Muscle of leg (tissue), 11 donors: ENCODE data around the gene SHLD1. TPM values are rescaled to one million over a fixed set of nuclear protein-coding genes. Genes with fewer than 3 reads are reported as not detected.

Experiments used
- DNase-seq: peaks from one replicate; pipeline ENCODE4 v3.0.0; 2013
- H3K27ac ChIP-seq: one replicate; pipeline ENCODE4 v1.5.1; 2013; ENCODE audit warnings: mild to moderate bottlenecking, low read length, control low read depth
- H3K27me3 ChIP-seq: one replicate; pipeline ENCODE4 v1.6.1; 2013; ENCODE audit warnings: low read length; ENCODE audit not compliant: control insufficient read depth, insufficient read depth
- H3K36me3 ChIP-seq: one replicate; pipeline ENCODE4 v1.6.1; 2013; ENCODE audit warnings: low read length; ENCODE audit not compliant: control insufficient read depth, insufficient read depth
- H3K4me1 ChIP-seq: one replicate; pipeline ENCODE4 v1.6.1; 2013; ENCODE audit warnings: low read length; ENCODE audit not compliant: control insufficient read depth, insufficient read depth
- H3K4me3 ChIP-seq: one replicate; pipeline ENCODE4 v1.5.1; 2013; ENCODE audit warnings: low read length, control low read depth
- H3K9me3 ChIP-seq: replicated peaks from 2 replicates; pipeline ENCODE4 v1.6.1; 2013; ENCODE audit warnings: low read depth, low read length; ENCODE audit not compliant: control insufficient read depth
- WGBS: methylation state at CpG from one replicate; pipeline ENCODE4 v1.1.5; 2013; ENCODE audit warnings: missing lambda C conversion rate; ENCODE audit not compliant: insufficient coverage; 5-methylcytosine and 5-hydroxymethylcytosine counted together
- polyA plus RNA-seq, 8 donors: library from polyadenylated mRNA; unstranded; fragments of 120-200 nt; gene quantifications; one replicate each; pipeline versions ENCODE4 v1.2.1 to v1.2.3, GENCODE V29; 2013; ENCODE audit warnings: inconsistent platforms in 1 of 8, low replicate concordance in 1 of 8; ENCODE audit not compliant: insufficient read length in 8 of 8, insufficient read depth in 1 of 8
- total RNA-seq: library from RNA; stranded (reverse); fragments of 120-200 nt; gene quantifications from one replicate; pipeline ENCODE4 v1.2.4, GENCODE V29; 2013

Gene SHLD1
- total and polyA plus RNA-seq, 9 donors, result 4.3 to 8.0 (median 6.1) TPM

GRCh38 chr20:5864873-5865587 is 114.8 kb downstream of the SHLD1 start:
- Histone ChIP-seq H3K4me3 (no peak overlapping the region), H3K4me1 (peaks cover 3% of the 10 kb centered on the region), H3K36me3 (no peaks in the 10 kb centered on the region), H3K9me3 (no peaks in the 10 kb centered on the region), H3K27ac (no peak overlapping the region), H3K27me3 (no peaks in the 10 kb centered on the region)
- DNase-seq, result no peak
- 82% methylated on average over 5 of the region's 10 CpGs for WGBS

GRCh38 chr20:5865604-5866003 is 115.4 kb downstream of the SHLD1 start:
- H3K4me1 ChIP-seq, result peaks cover 3% of the 10 kb centered on the region
- no CpG with 5 or more reads among the region's 2 CpGs for WGBS
- no peak for DNase-seq
- no peak overlapping the region for H3K4me3 ChIP-seq
- no peak overlapping the region for H3K27ac ChIP-seq
- H3K36me3 ChIP-seq, result no peaks in the 10 kb centered on the region
- H3K9me3 ChIP-seq, result no peaks in the 10 kb centered on the region
- no peaks in the 10 kb centered on the region for H3K27me3 ChIP-seq

- DNase-seq, result no peak
- WGBS, result 51% methylated on average over 3 of the region's 4 CpGs
- no peak overlapping the region for H3K27ac ChIP-seq
- H3K4me1 ChIP-seq, result no peaks in the 10 kb centered on the region
- H3K9me3 ChIP-seq, result no peaks in the 10 kb centered on the region
- no peaks in the 10 kb centered on the region for H3K27me3 ChIP-seq
- H3K4me3 ChIP-seq, result no peak overlapping the region
- no peaks in the 10 kb centered on the region for H3K36me3 ChIP-seq
Observed at GRCh38 chr20:5870568-5870981, 120.4 kb downstream of the SHLD1 start.

- Histone ChIP-seq H3K4me3 (no peak overlapping the region), H3K4me1 (no peaks in the 10 kb centered on the region), H3K9me3 (no peaks in the 10 kb centered on the region), H3K27me3 (no peaks in the 10 kb centered on the region), H3K27ac (no peak overlapping the region), H3K36me3 (no peaks in the 10 kb centered on the region)
- DNase-seq, result no peak
- 83% methylated on average over 4 of the region's 6 CpGs for WGBS
Observed at GRCh38 chr20:5871459-5872410, 121.5 kb downstream of the SHLD1 start.

- no CpG with 5 or more reads among the region's 4 CpGs for WGBS
- no peaks in the 10 kb centered on the region for H3K4me1 ChIP-seq
Observed at GRCh38 chr20:5877128-5877527, 126.9 kb downstream of the SHLD1 start.

GRCh38 chr20:5880326-5880725 is 130.1 kb downstream of the SHLD1 start:
- DNase-seq, result no peak
- H3K9me3 ChIP-seq, result no peaks in the 10 kb centered on the region
- no peaks in the 10 kb centered on the region for H3K4me1 ChIP-seq
- H3K27ac ChIP-seq, result no peak overlapping the region
- no peak overlapping the region for H3K4me3 ChIP-seq
- no CpG with 5 or more reads among the region's 3 CpGs for WGBS
- no peaks in the 10 kb centered on the region for H3K36me3 ChIP-seq
- no peaks in the 10 kb centered on the region for H3K27me3 ChIP-seq

More at GRCh38 chr20:5877128-5877527, 126.9 kb downstream of the SHLD1 start:
- Histone ChIP-seq H3K27me3 (no peaks in the 10 kb centered on the region), H3K36me3 (no peaks in the 10 kb centered on the region), H3K27ac (no peak overlapping the region), H3K4me3 (no peak overlapping the region), H3K9me3 (no peaks in the 10 kb centered on the region)
- DNase-seq, result no peak

GRCh38 chr20:5881703-5882102 is 131.5 kb downstream of the SHLD1 start:
- WGBS, result 4% methylated on average over 2 of the region's 5 CpGs
- Histone ChIP-seq H3K4me1 (no peaks in the 10 kb centered on the region), H3K36me3 (no peaks in the 10 kb centered on the region), H3K4me3 (no peak overlapping the region), H3K27ac (no peak overlapping the region), H3K27me3 (no peaks in the 10 kb centered on the region), H3K9me3 (no peaks in the 10 kb centered on the region)
- DNase-seq, result no peak

- WGBS, result 58% methylated on average over 3 of the region's 9 CpGs
- H3K27me3 ChIP-seq, result no peaks in the 10 kb centered on the region
- no peak overlapping the region for H3K27ac ChIP-seq
- no peak overlapping the region for H3K4me3 ChIP-seq
- H3K9me3 ChIP-seq, result no peaks in the 10 kb centered on the region
- no peaks in the 10 kb centered on the region for H3K4me1 ChIP-seq
- no peaks in the 10 kb centered on the region for H3K36me3 ChIP-seq
- DNase-seq, result no peak
Observed at GRCh38 chr20:5882166-5882565, 132.0 kb downstream of the SHLD1 start.

- Histone ChIP-seq H3K36me3 (no peaks in the 10 kb centered on the region), H3K27me3 (no peaks in the 10 kb centered on the region), H3K27ac (no peak overlapping the region), H3K4me3 (no peak overlapping the region), H3K4me1 (no peaks in the 10 kb centered on the region), H3K9me3 (no peaks in the 10 kb centered on the region)
- WGBS, result 83% methylated on average over 2 of the region's 8 CpGs
- no peak for DNase-seq
Observed at GRCh38 chr20:5884465-5885335, 134.5 kb downstream of the SHLD1 start.
